ENCODE results near the gene BUD31. TPM values are rescaled to one million over a fixed set of nuclear protein-coding genes. Genes with fewer than 3 reads are reported as not detected.
A peak's percentile ranks its signal among the peaks of the same experiment; 100 is the strongest.

BUD31 gene
- total and polyA plus RNA-seq, 2 of the 8 experiments (the other 6 are each of a cell fraction or from before 2014, with no cell fraction given): 46.7 to 114 TPM

- no peak overlapping the region for H3K4ac ChIP-seq (replicated peaks; ENCODE audit: insufficient read length, low read depth, low read length)
- no peak overlapping the region for H4K8ac ChIP-seq (ENCODE audit: extremely low read depth, insufficient read depth, low read length)
- H3K23me2 ChIP-seq (ENCODE audit: low read depth, low read length): no peaks in the 10 kb centered on the region; the same call in 1 of the 2 replicates
- no peaks in the 10 kb centered on the region for H3K27me3 ChIP-seq (replicated peaks in 1 of 4; ENCODE audit: control insufficient read depth in 3 of 4, extremely low read depth in 1 of 4, insufficient read depth in 3 of 4, low read length in 3 of 4)
- no peak overlapping the region for H3K14ac ChIP-seq (ENCODE audit: insufficient read length)
- peaks cover 14 to 39% of the 10 kb centered on the region in 2 experiments for H4K20me1 ChIP-seq (replicated peaks in 1 of 2; ENCODE audit: control insufficient read depth in 1 of 2, insufficient read depth in 2 of 2, low read length in 2 of 2)
- POLR2A ChIA-PET (ENCODE audit: partially characterized antibody): interaction anchor here (0.8 to 3.7 kb wide), 11 partner anchors 9 to 437 kb away, joined by 3 to 39 read pairs (median 4); partner anchors contain the start of genes BUD31 and PDAP1
- H3K27ac ChIP-seq (ENCODE audit: low read depth, low read length): no peak overlapping the region
- no peak overlapping the region for H2BK12ac ChIP-seq (ENCODE audit: low read depth, low read length)
- H3K79me1 ChIP-seq (ENCODE audit: low read depth, low read length): peaks cover 11% of the 10 kb centered on the region
- H2BK20ac ChIP-seq (ENCODE audit: low read length): no peak overlapping the region
- FAIRE-seq (no peak), DNase-seq (ENCODE audit: low read depth in 1 of 2, low spot score in 2 of 2) (no peak)
- no peak overlapping the region for H3K23ac ChIP-seq (ENCODE audit: insufficient read length)
- peaks cover 31 to 85% (median 62%) of the 10 kb centered on the region in 4 experiments; a peak in 7 of 8 replicates for H3K36me3 ChIP-seq (ENCODE audit: control insufficient read depth in 2 of 4, insufficient read depth in 4 of 4, low read length in 3 of 4)
- no peak overlapping the region for H3K4me2 ChIP-seq (ENCODE audit: insufficient read depth in 1 of 2, low read depth in 2 of 2, low read length in 2 of 2)
- H4K91ac ChIP-seq (replicated peaks; ENCODE audit: insufficient read length, low read length): no peak overlapping the region
- CTCF ChIA-PET (ENCODE audit: partially characterized antibody): interaction anchor here (0.9 to 2.5 kb wide), 7 partner anchors 11 to 237 kb away, joined by 3 to 7 read pairs (median 3); no protein-coding TSS in a partner anchor
- no peak overlapping the region for H3K4me3 ChIP-seq (ENCODE audit: extremely low read depth in 1 of 4, insufficient read depth in 2 of 4, low read depth in 3 of 4, low read length in 4 of 4)
- no peak overlapping the region for H3K18ac ChIP-seq (ENCODE audit: extremely low read depth, low read length)
- 95% methylated on average over 6 of the region's 6 CpGs; no CpG with 5 or more reads in 1 of the 2 experiments for WGBS, 2 experiments (ENCODE audit: extremely low coverage in 1 of 2, insufficient coverage in 1 of 2, insufficient read length in 1 of 2, insufficient replicate concordance in 2 of 2, low coverage in 1 of 2, low lambda C conversion rate in 2 of 2, missing lambda C conversion rate in 1 of 2)
- no peak overlapping the region for H4K5ac ChIP-seq (ENCODE audit: insufficient read length, low read depth, low read length)
- H3K9me3 ChIP-seq (ENCODE audit: insufficient read depth in 2 of 2, low read depth in 1 of 2, low read length in 1 of 2): no peaks in the 10 kb centered on the region
- no peak overlapping the region for H3K9ac ChIP-seq (replicated peaks in 1 of 4; ENCODE audit: extremely low read depth in 1 of 4, low read depth in 3 of 4, low read length in 3 of 4)
- no peak for TF ChIP-seq HDAC2 (IDR thresholded peaks at IDR 0.05; ENCODE audit: borderline replicate concordance in 1 of 2, low read depth in 2 of 2, low read length in 2 of 2)
- TF ChIP-seq POLR2A (IDR thresholded peaks at IDR 0.05; ENCODE audit: control extremely low read depth in 1 of 2, low read depth in 2 of 2, low read length in 2 of 2): 0 out of 3 replicates have a peak, but pooled peaks of 1 of the 2 experiments have one; percentile 41
- H2AK5ac ChIP-seq (ENCODE audit: low read depth, low read length): no peak overlapping the region
- H2BK15ac ChIP-seq (ENCODE audit: low read length): no peak overlapping the region
- no peaks in the 10 kb centered on the region for H3K4me1 ChIP-seq (replicated peaks in 1 of 4; ENCODE audit: control insufficient read depth in 3 of 4, insufficient read depth in 4 of 4, low read length in 3 of 4)
- no peak overlapping the region for H2BK120ac ChIP-seq (replicated peaks; ENCODE audit: low read depth, low read length)
- H3K56ac ChIP-seq (replicated peaks; ENCODE audit: insufficient read length, low read depth, low read length): no peak overlapping the region
- H3K79me2 ChIP-seq (ENCODE audit: control insufficient read depth in 1 of 2, insufficient read depth in 2 of 2, low read length in 2 of 2): peaks cover 0 to 14% of the 10 kb centered on the region in 2 experiments; a peak in 3 of 4 replicates
- no peak overlapping the region for H2AFZ ChIP-seq (ENCODE audit: low read length)
- H2BK5ac ChIP-seq (ENCODE audit: low read depth, low read length): no peak overlapping the region
Measured at GRCh38 chr7:99399597-99399996, 9.2 kb upstream of the BUD31 start.
